Panc1 (cell line): ENCODE data around the gene FBRSL1. TPM values are rescaled to one million over a fixed set of nuclear protein-coding genes. Genes with fewer than 3 reads are reported as not detected.
"Not testable (repeated sequence)": the region's sequence is repeated elsewhere in the genome, so short reads cannot be mapped to it uniquely, and the experiment has no call there.

Source experiments
- ATAC-seq: fragments of 200-7000 bp; cut with Tn5 transposase; 2 replicates; pipeline ENCODE4 v1.9.1; 2020; ENCODE audit warnings: mild to moderate bottlenecking, moderate library complexity
- BruUV-seq: library from RNA; stranded (reverse); fragments of 400-500 nt; replicated peaks from 2 replicates; lab custom pipeline; 2021; lab: Mats Ljungman, UMichigan
- CTCF ChIA-PET: fragments of 300-600 bp; sonication (Branson Sonifier 250); formaldehyde crosslinking; loops from one replicate; lab custom pipeline; 2022; ENCODE audit warnings: antibody characterized with exemption; lab: Charles Lee
- POLR2A ChIA-PET: fragments of 300-600 bp; sonication (Branson Sonifier 250); formaldehyde crosslinking; loops from one replicate; lab custom pipeline; 2022; ENCODE audit warnings: antibody characterized with exemption; lab: Charles Lee
- DNase-seq: peaks from one replicate; pipeline ENCODE4 v3.0.0-alpha.2; 2010; ENCODE audit warnings: low read depth, low spot score
- H3K27ac ChIP-seq: 2 replicates; pipeline ENCODE4 v1.5.1; 2011; ENCODE audit warnings: mild to moderate bottlenecking, low read length, inconsistent platforms
- H3K27me3 ChIP-seq: fragments of 200-500 bp; sonication (Bioruptor generic); 2 replicates; pipeline ENCODE4 v1.6.0; 2014; ENCODE audit warnings: low read length, inconsistent platforms; ENCODE audit not compliant: control insufficient read depth, insufficient read depth
- H3K36me3 ChIP-seq: fragments of 200-500 bp; sonication (Bioruptor generic); 2 replicates; pipeline ENCODE4 v1.5.1; 2014; ENCODE audit warnings: inconsistent platforms, mild to moderate bottlenecking, low read length, moderate library complexity; ENCODE audit not compliant: control insufficient read depth, insufficient read depth
- H3K4me1 ChIP-seq: 2 replicates; pipeline ENCODE4 v1.5.1; 2011; ENCODE audit warnings: inconsistent platforms, mild to moderate bottlenecking, low read length, moderate library complexity; ENCODE audit not compliant: control insufficient read depth, insufficient read depth
- H3K4me3 ChIP-seq, 2 experiments: 2 replicates each; pipeline ENCODE4 v1.5.1; 2011 to 2012; ENCODE audit warnings: low read depth in 2 of 2, low read length in 2 of 2, mild to moderate bottlenecking in 2 of 2, inconsistent platforms in 1 of 2, moderate library complexity in 1 of 2
- H3K9me3 ChIP-seq: fragments of 200-500 bp; sonication (Bioruptor generic); 2 replicates; pipeline ENCODE4 v1.5.1; 2014; ENCODE audit warnings: low read depth, mild to moderate bottlenecking, inconsistent platforms, low read length, moderate library complexity; ENCODE audit not compliant: control insufficient read depth, insufficient read depth
- CTCF ChIP-seq: fragments of 450-650 bp; IDR thresholded peaks from 2 replicates; pipeline ENCODE4 v1.5.1; 2017; ENCODE audit warnings: mild to moderate bottlenecking
- POLR2AphosphoS5 ChIP-seq: IDR thresholded peaks from 2 replicates; pipeline ENCODE4 v1.6.1; 2012; ENCODE audit warnings: mild to moderate bottlenecking, low read depth, low read length, moderate library complexity
- REST ChIP-seq, 2 experiments: IDR thresholded peaks; 2 replicates each; pipeline ENCODE4 v1.6.1; 2011 to 2012; ENCODE audit warnings: low read depth in 2 of 2, control low read depth in 1 of 2, low read length in 1 of 2, mild to moderate bottlenecking in 1 of 2, moderate library complexity in 1 of 2; ENCODE audit not compliant: insufficient read depth in 1 of 2
- SIN3A ChIP-seq: IDR thresholded peaks from 2 replicates; pipeline ENCODE4 v1.6.1; 2012; ENCODE audit warnings: low read depth, mild to moderate bottlenecking, low read length, moderate library complexity, borderline replicate concordance; ENCODE audit not compliant: insufficient read depth
- TCF7L2 ChIP-seq: IDR thresholded peaks from 2 replicates; pipeline ENCODE4 v1.6.1; 2011; ENCODE audit warnings: mild to moderate bottlenecking, low read depth, low read length, inconsistent platforms
- in situ Hi-C: cut with HindIII; loops from 2 replicates; pipeline ENCODE4 v1.10.0; 2016; ENCODE audit warnings: low sequenced_read_pairs, low pct_unique_long_range_greater_than_20kb
- intact Hi-C: fragments of 100-400 bp; cut with micrococcal nuclease; formaldehyde crosslinking; loops from one replicate; pipeline ENCODE4 v1.10.0; 2022; ENCODE audit not compliant: unreplicated experiment
- total RNA-seq: library from RNA; stranded (reverse); gene quantifications from one replicate; pipeline ENCODE4 v1.2.1, GENCODE V29; 2021; ENCODE audit not compliant: unreplicated experiment

FBRSL1 gene
- total RNA-seq, 1 experiment from 2014 or later, result 104 TPM

GRCh38 chr12:132461526-132461925 lies 28.4 kb upstream of the FBRSL1 start:
- Histone ChIP-seq H3K4me1 (peaks cover 19% of the 10 kb centered on the region), H3K27ac (no peak overlapping the region), H3K36me3 (no peaks in the 10 kb centered on the region), H3K9me3 (no peaks in the 10 kb centered on the region), H3K4me3 (no peak overlapping the region), H3K27me3 (no peaks in the 10 kb centered on the region)
- in situ Hi-C loops, result no loop called here
- TF ChIP-seq CTCF (no peak), REST (IDR thresholded peaks at IDR 0.05; ENCODE audit: insufficient read depth in 1 of 2, low read depth in 2 of 2, low read length in 1 of 2) (no peak), TCF7L2 (no peak), POLR2AphosphoS5 (no peak), SIN3A (no peak)
- no peak for DNase-seq
- no TSS peak for BruUV-seq
- CTCF ChIA-PET, result no interaction called here
- POLR2A ChIA-PET, result no interaction called here
- intact Hi-C loops, result no loop called here
- 0 out of 2 replicates have a peak, but pooled peaks have one; percentile 24 for ATAC-seq

- ChIA-PET POLR2A (no interaction called here), CTCF (no interaction called here)
- H3K27ac ChIP-seq, result no peak overlapping the region
- no TSS peak for BruUV-seq
- peaks cover 19% of the 10 kb centered on the region for H3K4me1 ChIP-seq
- H3K4me3 ChIP-seq, result no peak overlapping the region
- no peak for ATAC-seq
- H3K9me3 ChIP-seq, result no peaks in the 10 kb centered on the region
- no peaks in the 10 kb centered on the region for H3K36me3 ChIP-seq
- no peaks in the 10 kb centered on the region for H3K27me3 ChIP-seq
- DNase-seq, result no peak
- in situ Hi-C loops (no loop called here), intact Hi-C loops (no loop called here)
- TF ChIP-seq POLR2AphosphoS5, result no peak
- no peak for TF ChIP-seq TCF7L2
- TF ChIP-seq CTCF, result no peak
- no peak for TF ChIP-seq REST (IDR thresholded peaks at IDR 0.05; ENCODE audit: insufficient read depth in 1 of 2, low read depth in 2 of 2, low read length in 1 of 2)
- TF ChIP-seq SIN3A, result no peak
These were observed 27.2 kb upstream of the FBRSL1 start for GRCh38 chr12:132462788-132463187.

GRCh38 chr12:132463284-132463924 lies 26.5 kb upstream of the FBRSL1 start:
- H3K27ac ChIP-seq, BruUV-seq, CTCF ChIA-PET: not testable (repeated sequence)

More at GRCh38 chr12:132463284-132463924, 26.5 kb upstream of the FBRSL1 start:
- H3K9me3 ChIP-seq, intact Hi-C loops, ATAC-seq, DNase-seq, in situ Hi-C loops, H3K27me3 ChIP-seq, POLR2A ChIA-PET, H3K36me3 ChIP-seq, H3K4me3 ChIP-seq: not testable (repeated sequence)
- peaks cover 19% of the 10 kb centered on the region for H3K4me1 ChIP-seq
